IgD-negative memory B cell (primary cell): ENCODE results near the gene IFITM1. TPM values are rescaled to one million over a fixed set of nuclear protein-coding genes. Genes with fewer than 3 reads are reported as not detected.
A peak's percentile ranks its signal among the peaks of the same experiment; 100 is the strongest.
"Not testable (repeated sequence)": the region's sequence is repeated elsewhere in the genome, so short reads cannot be mapped to it uniquely, and the experiment has no call there.

Experiments used
- H3K27ac Mint-ChIP-seq, 3 donors: one replicate each; pipeline ENCODE4 v1.8.0; 2020 to 2022; ENCODE audit warnings: mild to moderate bottlenecking in 3 of 3, mixed read lengths in 3 of 3, moderate library complexity in 1 of 3
- H3K27me3 Mint-ChIP-seq: one replicate; pipeline ENCODE4 v1.8.0; 2021; ENCODE audit warnings: mixed read lengths
- H3K36me3 Mint-ChIP-seq: one replicate; pipeline ENCODE4 v1.8.0; 2020; ENCODE audit warnings: mild to moderate bottlenecking, mixed read lengths
- H3K4me1 Mint-ChIP-seq, 3 donors: one replicate each; pipeline ENCODE4 v1.8.0; 2020 to 2022; ENCODE audit warnings: mixed read lengths in 3 of 3, mild to moderate bottlenecking in 1 of 3
- H3K4me3 Mint-ChIP-seq, 4 donors: one replicate each; pipeline ENCODE4 v1.8.0; 2020 to 2022; ENCODE audit warnings: mild to moderate bottlenecking in 4 of 4, mixed read lengths in 4 of 4, moderate library complexity in 3 of 4
- H3K9me3 Mint-ChIP-seq, 3 donors: one replicate each; pipeline ENCODE4 v1.8.0; 2020 to 2021; ENCODE audit warnings: mixed read lengths in 3 of 3, mild to moderate bottlenecking in 1 of 3
- polyA plus RNA-seq: library from polyadenylated mRNA; unstranded; fragments of 300-500 nt; fragmentation: Illumina TruSeq; gene quantifications from one replicate; pipeline ENCODE4 v1.2.3, GENCODE V29; 2021

IFITM1 gene
- polyA plus RNA-seq, 1 donor from 2014 or later = 233 TPM

GRCh38 chr11:318405-319120 lies 4.7 kb downstream of the IFITM1 start:
- H3K4me3 Mint-ChIP-seq = peak overlapping the region in 1 of 4 donors; percentile 77
- not testable (repeated sequence) for H3K36me3 Mint-ChIP-seq, H3K27me3 Mint-ChIP-seq, H3K27ac Mint-ChIP-seq, H3K9me3 Mint-ChIP-seq
- H3K4me1 Mint-ChIP-seq = peaks cover 16 to 24% (median 18%) of the 10 kb centered on the region in 3 donors

DNA sequence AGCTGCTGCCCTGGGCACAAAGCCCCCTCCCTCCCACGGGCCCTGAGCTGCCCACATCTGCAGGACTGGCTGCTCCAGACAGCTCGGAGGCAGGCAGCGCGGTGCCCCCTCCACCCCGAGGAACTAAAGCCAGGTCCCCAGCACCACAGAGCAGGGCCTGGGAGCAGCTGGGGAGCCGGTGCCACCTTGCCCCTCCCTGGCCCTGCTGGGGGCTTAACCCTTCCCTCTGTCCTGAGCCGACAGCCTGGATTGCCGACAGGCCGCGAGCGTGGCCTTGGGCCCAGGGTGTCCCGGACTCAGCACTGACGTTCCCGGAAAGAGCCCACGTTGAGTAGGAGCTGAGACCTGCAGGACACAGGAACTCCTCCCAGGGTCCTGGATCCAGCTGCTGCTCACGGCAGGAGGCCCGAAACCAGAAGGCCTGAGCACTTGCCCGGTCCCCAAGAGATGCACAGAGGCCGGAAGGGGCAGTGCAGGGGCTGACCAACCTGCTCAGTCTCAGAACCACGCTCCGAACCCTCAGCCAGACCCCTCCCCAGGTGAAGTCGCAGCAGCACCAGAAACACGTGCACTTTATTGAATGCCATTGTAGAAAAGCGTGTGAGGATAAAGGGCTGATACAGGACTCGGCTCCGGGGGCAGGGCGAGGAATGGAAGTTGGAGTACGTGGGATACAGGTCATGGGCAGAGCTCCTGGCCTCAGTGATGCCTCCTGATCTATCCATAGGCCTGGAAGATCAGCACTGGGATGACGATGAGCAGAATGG lies 5.5 kb downstream of the IFITM1 start:
- peaks cover 11 to 19% (median 12%) of the 10 kb centered on the region in 3 donors for H3K4me1 Mint-ChIP-seq
- H3K36me3 Mint-ChIP-seq, H3K9me3 Mint-ChIP-seq, H3K27me3 Mint-ChIP-seq: not testable (repeated sequence)
- H3K4me3 Mint-ChIP-seq = peak overlapping the region; percentile 65 to 83 (median 75)
- H3K27ac Mint-ChIP-seq = peak overlapping the region in 1 of 3 donors; percentile 83

DNA sequence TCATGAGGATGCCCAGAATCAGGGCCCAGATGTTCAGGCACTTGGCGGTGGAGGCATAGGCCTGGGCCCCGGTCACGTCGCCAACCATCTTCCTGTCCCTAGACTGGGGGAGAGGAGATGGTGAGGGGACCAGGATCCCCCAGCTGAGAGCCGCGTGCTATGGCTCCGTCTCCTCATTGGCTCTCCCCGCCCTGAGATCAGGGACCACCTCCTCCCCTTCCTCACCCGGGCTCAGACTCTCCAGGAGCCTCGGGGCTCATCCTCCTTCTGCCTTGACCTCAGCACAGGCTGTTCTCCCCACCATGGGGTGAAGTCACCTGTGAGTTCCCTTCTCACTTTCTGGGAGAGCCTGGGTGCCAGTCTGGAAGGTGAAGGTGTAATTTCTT lies 6.0 kb downstream of the IFITM1 start:
- H3K36me3 Mint-ChIP-seq, H3K27me3 Mint-ChIP-seq, H3K9me3 Mint-ChIP-seq: not testable (repeated sequence)
- peak overlapping the region; percentile 65 to 83 (median 75) for H3K4me3 Mint-ChIP-seq
- peak overlapping the region in 1 of 3 donors; percentile 83 for H3K27ac Mint-ChIP-seq
- H3K4me1 Mint-ChIP-seq = peaks cover 12 to 21% (median 15%) of the 10 kb centered on the region in 3 donors

GRCh38 chr11:324156-324555 lies 10.3 kb downstream of the IFITM1 start:
- Mint-ChIP-seq H3K27ac (peak overlapping the region in 1 of 3 donors; percentile 19), H3K4me1 (peaks cover 17 to 29% (median 26%) of the 10 kb centered on the region in 3 donors), H3K4me3 (no peak overlapping the region), H3K27me3 (peaks cover 4% of the 10 kb centered on the region), H3K9me3 (no peaks in the 10 kb centered on the region), H3K36me3 (no peaks in the 10 kb centered on the region)

GRCh38 chr11:324593-325517 lies 11.0 kb downstream of the IFITM1 start:
- not testable (repeated sequence) for H3K36me3 Mint-ChIP-seq, H3K27me3 Mint-ChIP-seq, H3K27ac Mint-ChIP-seq, H3K9me3 Mint-ChIP-seq
- Mint-ChIP-seq H3K4me1 (peaks cover 24 to 31% (median 30%) of the 10 kb centered on the region in 3 donors), H3K4me3 (peak overlapping the region in 1 of 4 donors; percentile 63)

GRCh38 chr11:325796-326591 lies 12.2 kb downstream of the IFITM1 start:
- H3K9me3 Mint-ChIP-seq = no peaks in the 10 kb centered on the region
- no peaks in the 10 kb centered on the region for H3K36me3 Mint-ChIP-seq
- H3K4me3 Mint-ChIP-seq = peak overlapping the region; percentile 17 to 88 (median 68)

GRCh38 chr11:326592-326841 lies 12.7 kb downstream of the IFITM1 start:
- Mint-ChIP-seq H3K9me3 (no peaks in the 10 kb centered on the region), H3K27me3 (no peaks in the 10 kb centered on the region), H3K4me3 (peak overlapping the region; percentile 17 to 88 (median 68)), H3K4me1 (peaks cover 29 to 38% (median 30%) of the 10 kb centered on the region in 3 donors), H3K36me3 (no peaks in the 10 kb centered on the region), H3K27ac (peak overlapping the region; percentile 72 to 91 (median 88))

More at GRCh38 chr11:325796-326591, 12.2 kb downstream of the IFITM1 start:
- Mint-ChIP-seq H3K27ac (peak overlapping the region; percentile 48 to 85 (median 60)), H3K4me1 (peaks cover 26 to 32% (median 28%) of the 10 kb centered on the region in 3 donors), H3K27me3 (no peaks in the 10 kb centered on the region)

- Mint-ChIP-seq H3K4me1 (peaks cover 29 to 39% (median 30%) of the 10 kb centered on the region in 3 donors), H3K27me3 (no peaks in the 10 kb centered on the region), H3K27ac (peak overlapping the region; percentile 72 to 91 (median 88)), H3K9me3 (no peaks in the 10 kb centered on the region), H3K36me3 (no peaks in the 10 kb centered on the region), H3K4me3 (peak overlapping the region; percentile 48 to 88 (median 79))
Observed at GRCh38 chr11:326842-327580, 13.2 kb downstream of the IFITM1 start.

DNA sequence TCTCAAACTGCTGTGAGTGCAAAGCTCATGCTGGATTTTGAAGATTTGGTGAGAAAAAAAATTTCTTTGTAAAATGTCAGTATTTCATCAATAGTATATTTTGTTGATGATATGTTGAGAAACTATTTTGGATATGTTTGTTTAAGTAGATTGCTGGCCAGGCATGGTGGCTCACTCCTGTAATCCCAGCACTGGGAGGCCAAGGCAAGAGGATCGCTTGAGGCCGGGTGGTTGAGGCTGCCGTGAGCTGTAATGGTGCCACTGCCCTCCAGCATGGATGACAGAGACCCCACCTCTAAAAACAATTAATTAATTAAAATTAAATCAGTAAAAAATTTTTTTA lies 13.7 kb downstream of the IFITM1 start:
- H3K4me3 Mint-ChIP-seq = peak overlapping the region in 3 of 4 donors; percentile 71 to 87 (median 84)
- H3K4me1 Mint-ChIP-seq = peaks cover 29 to 40% (median 30%) of the 10 kb centered on the region in 3 donors
- H3K36me3 Mint-ChIP-seq = no peaks in the 10 kb centered on the region
- no peaks in the 10 kb centered on the region for H3K27me3 Mint-ChIP-seq
- peak overlapping the region; percentile 72 to 91 (median 88) for H3K27ac Mint-ChIP-seq
- H3K9me3 Mint-ChIP-seq = no peaks in the 10 kb centered on the region

GRCh38 chr11:328012-328411 lies 14.2 kb downstream of the IFITM1 start:
- Mint-ChIP-seq H3K36me3 (no peaks in the 10 kb centered on the region), H3K27ac (peak overlapping the region in 1 of 3 donors; percentile 72), H3K4me1 (peaks cover 29 to 40% (median 30%) of the 10 kb centered on the region in 3 donors), H3K4me3 (peak overlapping the region in 2 of 4 donors; percentile 6 to 76), H3K27me3 (no peaks in the 10 kb centered on the region), H3K9me3 (no peaks in the 10 kb centered on the region)

DNA sequence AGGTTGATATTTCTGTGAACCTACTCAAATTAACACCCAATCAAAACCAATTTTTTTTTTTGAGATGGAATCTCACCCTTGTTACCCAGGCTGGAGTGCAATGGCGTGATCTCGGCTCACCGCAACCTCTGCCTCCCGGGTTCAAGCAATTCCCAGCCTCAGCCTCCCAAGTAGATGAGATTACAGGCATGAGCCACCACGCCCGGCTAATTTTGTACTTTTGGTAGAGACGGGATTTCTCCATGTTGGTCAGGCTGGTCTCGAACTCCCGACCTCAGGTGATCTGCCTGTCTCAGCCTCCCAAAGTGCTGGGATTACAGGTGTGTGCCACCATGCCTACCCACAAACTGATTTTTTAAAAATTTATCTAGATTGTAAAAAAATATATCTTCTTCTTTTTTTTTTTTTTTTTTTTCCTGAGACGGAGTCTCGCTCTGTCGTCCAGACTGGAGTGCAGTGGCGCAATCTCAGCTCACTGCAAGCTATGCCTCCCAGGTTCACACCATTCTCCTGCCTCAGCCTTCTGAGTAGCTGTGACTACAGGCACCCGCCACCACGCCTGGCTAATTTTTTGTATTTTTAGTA lies 14.8 kb downstream of the IFITM1 start:
- H3K4me3 Mint-ChIP-seq = peak overlapping the region in 3 of 4 donors; percentile 11 to 63 (median 32)
- H3K9me3 Mint-ChIP-seq, H3K36me3 Mint-ChIP-seq, H3K27me3 Mint-ChIP-seq: not testable (repeated sequence)
- H3K4me1 Mint-ChIP-seq = peaks cover 29 to 40% (median 30%) of the 10 kb centered on the region in 3 donors
- H3K27ac Mint-ChIP-seq = peak overlapping the region in 1 of 3 donors; percentile 72

GRCh38 chr11:329886-330253 lies 16.0 kb downstream of the IFITM1 start:
- Mint-ChIP-seq H3K27ac (peak overlapping the region in 1 of 3 donors; percentile 68), H3K9me3 (no peaks in the 10 kb centered on the region), H3K4me1 (peaks cover 25 to 38% (median 28%) of the 10 kb centered on the region in 3 donors), H3K4me3 (peak overlapping the region in 3 of 4 donors; percentile 7 to 86 (median 11)), H3K36me3 (no peaks in the 10 kb centered on the region), H3K27me3 (no peaks in the 10 kb centered on the region)

DNA sequence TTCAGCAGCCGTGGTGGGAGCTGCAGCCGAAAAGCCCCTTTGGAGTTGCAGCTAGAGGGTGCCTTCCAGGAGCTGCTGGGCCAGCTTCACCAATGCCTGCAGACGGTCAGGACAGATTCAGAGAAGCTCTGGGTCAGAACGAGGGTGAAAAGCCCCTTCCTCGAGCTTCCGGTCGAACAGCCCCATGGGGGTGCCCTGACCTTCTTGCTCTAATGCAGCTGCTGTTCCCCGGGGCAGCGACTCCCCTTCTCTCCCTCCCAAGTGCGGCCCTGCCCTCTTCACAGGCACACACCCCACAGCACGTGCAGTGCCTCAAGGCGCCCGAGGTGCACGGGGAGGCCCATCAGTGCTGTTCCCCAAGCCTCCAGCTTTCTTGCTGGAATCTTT lies 16.5 kb downstream of the IFITM1 start:
- Mint-ChIP-seq H3K27ac (peak overlapping the region in 1 of 3 donors; percentile 68), H3K4me3 (peak overlapping the region in 1 of 4 donors; percentile 86), H3K9me3 (no peaks in the 10 kb centered on the region), H3K27me3 (no peaks in the 10 kb centered on the region), H3K4me1 (peaks cover 24 to 38% (median 27%) of the 10 kb centered on the region in 3 donors), H3K36me3 (no peaks in the 10 kb centered on the region)
